Spinal cord (tissue), 10 donors: ENCODE measurements around the gene AGO1. TPM values are rescaled to one million over a fixed set of nuclear protein-coding genes. Genes with fewer than 3 reads are reported as not detected.

ENCODE experiments used
- DNase-seq, 6 donors: peaks; one replicate each; pipeline versions ENCODE4 v3.0.0 to v3.0.0-alpha.2; 2013 to 2015; ENCODE audit warnings: low spot score in 6 of 6, low read depth in 4 of 6
- H3K27ac ChIP-seq: one replicate; pipeline ENCODE4 v1.5.1; 2013; ENCODE audit warnings: low read depth, low read length, control low read depth
- H3K27me3 ChIP-seq: one replicate; pipeline ENCODE4 v1.6.1; 2013; ENCODE audit warnings: low read length; ENCODE audit not compliant: control insufficient read depth, insufficient read depth
- H3K36me3 ChIP-seq: one replicate; pipeline ENCODE4 v1.6.1; 2013; ENCODE audit warnings: low read length; ENCODE audit not compliant: control insufficient read depth, insufficient read depth
- H3K4me1 ChIP-seq: one replicate; pipeline ENCODE4 v1.6.1; 2013; ENCODE audit warnings: low read length; ENCODE audit not compliant: control insufficient read depth, insufficient read depth
- H3K4me3 ChIP-seq: one replicate; pipeline ENCODE4 v1.5.1; 2013; ENCODE audit warnings: low read depth, low read length, control low read depth
- H3K9me3 ChIP-seq: one replicate; pipeline ENCODE4 v1.6.1; 2013; ENCODE audit warnings: low read length; ENCODE audit not compliant: control insufficient read depth, insufficient read depth
- WGBS: methylation state at CpG from one replicate; pipeline ENCODE4 v1.1.5; 2013; ENCODE audit warnings: missing lambda C conversion rate; ENCODE audit not compliant: insufficient coverage; 5-methylcytosine and 5-hydroxymethylcytosine counted together
- long read RNA-seq, 4 donors: transcript quantifications; one replicate each; lab custom pipeline, GENCODE V29; 2026
- polyA plus RNA-seq, 2 donors: library from polyadenylated mRNA; unstranded; fragments of 120-200 nt; gene quantifications; one replicate each; pipeline ENCODE4 v1.2.1, GENCODE V29; 2013; ENCODE audit not compliant: insufficient read length in 2 of 2
- total RNA-seq, 2 donors: library from RNA; depleted of rRNA in 1 of 2; stranded (reverse); fragments of 120-200 nt in 1 of 2; fragments of >200 nt in 1 of 2; gene quantifications; one replicate each; pipeline versions ENCODE4 v1.2.3 to v1.2.4, GENCODE V29; 2013 to 2014
- donor health status: healthy.

AGO1 gene
- total RNA-seq (10 to 100 TPM; 16.0 to 16.7 TPM), polyA plus RNA-seq (10 to 100 TPM; 17.9 to 20.9 TPM)
- long read RNA-seq, donor 1, full-length matches to known transcripts = 1 of 1 reads
- long read RNA-seq, donor 1, partial matches to known transcripts = 0 of 1 reads
- long read RNA-seq, donor 1, other reads (novel, unspliced or antisense) = 0 of 1 reads
- long read RNA-seq, donor 2 = 0 reads
- long read RNA-seq, donor 3, partial matches to known transcripts = 15 of 15 reads
- long read RNA-seq, donor 3, other reads (novel, unspliced or antisense) = 0 of 15 reads
- long read RNA-seq, donor 4, full-length matches to known transcripts = 1 of 1 reads
- long read RNA-seq, donor 4, partial matches to known transcripts = 0 of 1 reads
- long read RNA-seq, donor 4, other reads (novel, unspliced or antisense) = 0 of 1 reads

GRCh38 chr1:35882945-35883634 lies at the start of gene AGO1:
AGO1 (plus strand) TSS chr1:35883209; CDS start chr1:35883422, 213 bp downstream.
- H3K36me3 ChIP-seq = no peaks in the 10 kb centered on the region
- no peaks in the 10 kb centered on the region for H3K9me3 ChIP-seq
- DNase-seq = peak; percentile 69 to 97 (median 85)
- 0% methylated on average over 58 of the region's 58 CpGs for WGBS
- peak within 1 kb of the TSS; percentile 97 for H3K4me3 ChIP-seq
- no peaks in the 10 kb centered on the region for H3K27me3 ChIP-seq
- peaks cover 26% of the 10 kb centered on the region for H3K4me1 ChIP-seq
- H3K27ac ChIP-seq = peak within 1 kb of the TSS; percentile 89

- no peaks in the 10 kb centered on the region for H3K9me3 ChIP-seq
- H3K4me1 ChIP-seq = no peaks in the 10 kb centered on the region
- H3K27me3 ChIP-seq = no peaks in the 10 kb centered on the region
- DNase-seq = no peak
- H3K36me3 ChIP-seq = peaks cover 55% of the 10 kb centered on the region
- WGBS = 100% methylated on average over 1 of the region's 2 CpGs
- no peak overlapping the region for H3K4me3 ChIP-seq
- H3K27ac ChIP-seq = no peak overlapping the region
Observed at GRCh38 chr1:35833395-35833794, 49.6 kb upstream of the AGO1 start.

GRCh38 chr1:35834218-35834617 lies 48.8 kb upstream of the AGO1 start:
- peak in 1 of 6 donors; percentile 16 for DNase-seq
- no peaks in the 10 kb centered on the region for H3K9me3 ChIP-seq
- no peak overlapping the region for H3K27ac ChIP-seq
- no peaks in the 10 kb centered on the region for H3K4me1 ChIP-seq
- peaks cover 51% of the 10 kb centered on the region for H3K36me3 ChIP-seq
- no peak overlapping the region for H3K4me3 ChIP-seq
- no peaks in the 10 kb centered on the region for H3K27me3 ChIP-seq
- 91% methylated on average over 1 of the region's 2 CpGs for WGBS

GRCh38 chr1:35835398-35835797 lies 47.6 kb upstream of the AGO1 start:
- Histone ChIP-seq H3K36me3 (peaks cover 50% of the 10 kb centered on the region), H3K9me3 (no peaks in the 10 kb centered on the region), H3K4me1 (no peaks in the 10 kb centered on the region), H3K4me3 (no peak overlapping the region), H3K27ac (no peak overlapping the region), H3K27me3 (no peaks in the 10 kb centered on the region)
- DNase-seq = no peak
- 59% methylated on average over 2 of the region's 2 CpGs for WGBS

- peaks cover 52% of the 10 kb centered on the region for H3K36me3 ChIP-seq
- DNase-seq = no peak
- H3K4me3 ChIP-seq = no peak overlapping the region
- no peaks in the 10 kb centered on the region for H3K4me1 ChIP-seq
- no CpG with 5 or more reads among the region's 1 CpG for WGBS
- no peak overlapping the region for H3K27ac ChIP-seq
- H3K27me3 ChIP-seq = no peaks in the 10 kb centered on the region
- no peaks in the 10 kb centered on the region for H3K9me3 ChIP-seq
Observed at GRCh38 chr1:35836734-35837133, 46.3 kb upstream of the AGO1 start.

GRCh38 chr1:35838693-35839245 lies 44.2 kb upstream of the AGO1 start:
- Histone ChIP-seq H3K4me3 (no peak overlapping the region), H3K4me1 (no peaks in the 10 kb centered on the region), H3K27me3 (no peaks in the 10 kb centered on the region), H3K27ac (no peak overlapping the region), H3K9me3 (no peaks in the 10 kb centered on the region), H3K36me3 (peaks cover 66% of the 10 kb centered on the region)
- DNase-seq = no peak
- 100% methylated on average over 4 of the region's 8 CpGs for WGBS

GRCh38 chr1:35844826-35845225 lies 38.2 kb upstream of the AGO1 start:
- peak in 2 of 6 donors; percentile 5 to 16 for DNase-seq
- Histone ChIP-seq H3K27ac (peak overlapping the region; percentile 45), H3K27me3 (no peaks in the 10 kb centered on the region), H3K4me3 (no peak overlapping the region), H3K36me3 (peaks cover 40% of the 10 kb centered on the region), H3K4me1 (peaks cover 3% of the 10 kb centered on the region), H3K9me3 (no peaks in the 10 kb centered on the region)
- WGBS = 80% methylated on average over 1 of the region's 1 CpG

GRCh38 chr1:35845766-35846165 lies 37.2 kb upstream of the AGO1 start:
- Histone ChIP-seq H3K27me3 (no peaks in the 10 kb centered on the region), H3K4me1 (peaks cover 5% of the 10 kb centered on the region), H3K27ac (peak overlapping the region; percentile 47), H3K36me3 (peaks cover 46% of the 10 kb centered on the region), H3K9me3 (no peaks in the 10 kb centered on the region), H3K4me3 (no peak overlapping the region)
- DNase-seq = peak in 2 of 6 donors; percentile 54 to 66
- 0% methylated on average over 1 of the region's 1 CpG for WGBS

- no CpG with 5 or more reads among the region's 1 CpG for WGBS
- no peak for DNase-seq
- no peak overlapping the region for H3K4me3 ChIP-seq
- H3K9me3 ChIP-seq = no peaks in the 10 kb centered on the region
- no peak overlapping the region for H3K27ac ChIP-seq
- no peaks in the 10 kb centered on the region for H3K27me3 ChIP-seq
- H3K36me3 ChIP-seq = peaks cover 32% of the 10 kb centered on the region
- H3K4me1 ChIP-seq = peaks cover 5% of the 10 kb centered on the region
Observed at GRCh38 chr1:35847935-35848565, 35.0 kb upstream of the AGO1 start.
